Loucy (cell line): ENCODE results near the gene NAV2.

Experiments
- H2AFZ ChIP-seq: fragments of 200-600 bp; sonication (generic); 2 replicates; pipeline ENCODE4 v1.6.0; 2016; ENCODE audit warnings: antibody characterized with exemption, mild to moderate bottlenecking, low read length, moderate library complexity
- H3F3A ChIP-seq: fragments of 200-600 bp; 2 replicates; pipeline ENCODE4 v1.6.0; 2016; ENCODE audit warnings: antibody characterized with exemption, low read depth, mild to moderate bottlenecking
- H3K27me3 ChIP-seq: fragments of 200-600 bp; sonication (generic); 2 replicates; pipeline ENCODE4 v1.6.1; 2014; ENCODE audit warnings: low read length, mild to moderate bottlenecking; ENCODE audit not compliant: insufficient read depth, poor library complexity, severe bottlenecking
- H3K36me3 ChIP-seq: fragments of 200-600 bp; sonication (generic); 2 replicates; pipeline ENCODE4 v1.6.1; 2016; ENCODE audit warnings: low read length; ENCODE audit not compliant: insufficient read depth
- H3K4me1 ChIP-seq: fragments of 200-600 bp; sonication (generic); 2 replicates; pipeline ENCODE4 v1.5.1; 2014; ENCODE audit warnings: low read length, mild to moderate bottlenecking; ENCODE audit not compliant: insufficient read depth, poor library complexity, severe bottlenecking
- H3K4me2 ChIP-seq: fragments of 200-600 bp; sonication (generic); 2 replicates; pipeline ENCODE4 v1.6.0; 2014; ENCODE audit warnings: antibody characterized with exemption, low read length, low read depth, mild to moderate bottlenecking; ENCODE audit not compliant: poor library complexity, severe bottlenecking
- H3K4me3 ChIP-seq: fragments of 200-600 bp; sonication (generic); 2 replicates; pipeline ENCODE4 v1.5.1; 2014; ENCODE audit warnings: low read length, mild to moderate bottlenecking, mixed read lengths; ENCODE audit not compliant: poor library complexity, severe bottlenecking
- H3K79me2 ChIP-seq: fragments of 200-600 bp; sonication (generic); 2 replicates; pipeline ENCODE4 v1.6.1; 2014; ENCODE audit warnings: low read length; ENCODE audit not compliant: insufficient read depth
- H3K9ac ChIP-seq: fragments of 200-600 bp; sonication (generic); 2 replicates; pipeline ENCODE4 v1.6.0; 2014; ENCODE audit warnings: mild to moderate bottlenecking, low read depth, low read length, moderate library complexity; ENCODE audit not compliant: poor library complexity, severe bottlenecking
- H3K9me2 ChIP-seq: fragments of 200-600 bp; sonication (generic); replicated peaks from 2 replicates; pipeline ENCODE4 v1.6.1; 2016; ENCODE audit warnings: low read depth, low read length, mixed read lengths
- H3K9me3 ChIP-seq: fragments of 200-600 bp; sonication (generic); 2 replicates; pipeline ENCODE4 v1.6.1; 2014; ENCODE audit warnings: mild to moderate bottlenecking, antibody characterized with exemption, low read length, low read depth; ENCODE audit not compliant: insufficient read depth
- H4K20me1 ChIP-seq: fragments of 200-600 bp; sonication (generic); 2 replicates; pipeline ENCODE4 v1.6.0; 2014; ENCODE audit warnings: antibody characterized with exemption, low read length, mild to moderate bottlenecking; ENCODE audit not compliant: insufficient read depth, poor library complexity, severe bottlenecking
- CTCF ChIP-seq: fragments of 200-600 bp; sonication (generic); conservative IDR thresholded peaks from 2 replicates; pipeline ENCODE4 v1.5.1; 2014; ENCODE audit warnings: mild to moderate bottlenecking, antibody characterized with exemption, low read length
- EZH2phosphoT487 ChIP-seq: fragments of 200-600 bp; IDR thresholded peaks from 2 replicates; pipeline ENCODE4 v1.6.1; 2018; ENCODE audit warnings: antibody characterized with exemption, mild to moderate bottlenecking, moderate library complexity, borderline replicate concordance

The NAV2 gene

GRCh38 chr11:20050551-20051333 lies 338.1 kb downstream of the NAV2 start:
- Histone ChIP-seq H3K27me3 (no peaks in the 10 kb centered on the region), H3K36me3 (no peaks in the 10 kb centered on the region), H3K4me3 (no peak overlapping the region), H3K9ac (no peak overlapping the region), H3K4me2 (no peak overlapping the region), H4K20me1 (no peaks in the 10 kb centered on the region), H3K79me2 (no peaks in the 10 kb centered on the region), H3K9me3 (no peaks in the 10 kb centered on the region), H3K9me2 (no peaks in the 10 kb centered on the region), H3F3A (no peaks in the 10 kb centered on the region), H3K4me1 (no peaks in the 10 kb centered on the region), H2AFZ (no peak overlapping the region)
- no peak for TF ChIP-seq EZH2phosphoT487
- TF ChIP-seq CTCF, result no peak

GRCh38 chr11:20051469-20052399 lies 339.1 kb downstream of the NAV2 start:
- no peaks in the 10 kb centered on the region for H3K9me2 ChIP-seq
- H3K9ac ChIP-seq, result no peak overlapping the region
- H3K4me2 ChIP-seq, result no peak overlapping the region
- H3K4me3 ChIP-seq, result no peak overlapping the region
- H3K9me3 ChIP-seq, result no peaks in the 10 kb centered on the region
- H4K20me1 ChIP-seq, result no peaks in the 10 kb centered on the region
- no peaks in the 10 kb centered on the region for H3K4me1 ChIP-seq
- H3F3A ChIP-seq, result no peaks in the 10 kb centered on the region
- H3K27me3 ChIP-seq, result no peaks in the 10 kb centered on the region
- H3K79me2 ChIP-seq, result no peaks in the 10 kb centered on the region
- no peak overlapping the region for H2AFZ ChIP-seq
- no peak for TF ChIP-seq CTCF
- no peak for TF ChIP-seq EZH2phosphoT487
- H3K36me3 ChIP-seq, result no peaks in the 10 kb centered on the region

- no peaks in the 10 kb centered on the region for H3K36me3 ChIP-seq
- H3K4me3 ChIP-seq, result no peak overlapping the region
- H3K79me2 ChIP-seq, result no peaks in the 10 kb centered on the region
- no peak overlapping the region for H2AFZ ChIP-seq
- no peak overlapping the region for H3K4me2 ChIP-seq
- H3K9me2 ChIP-seq, result no peaks in the 10 kb centered on the region
- H3F3A ChIP-seq, result no peaks in the 10 kb centered on the region
- no peaks in the 10 kb centered on the region for H3K9me3 ChIP-seq
- no peaks in the 10 kb centered on the region for H3K27me3 ChIP-seq
- no peaks in the 10 kb centered on the region for H4K20me1 ChIP-seq
- TF ChIP-seq EZH2phosphoT487 (no peak), CTCF (no peak)
- H3K9ac ChIP-seq, result no peak overlapping the region
- no peaks in the 10 kb centered on the region for H3K4me1 ChIP-seq
Observed at GRCh38 chr11:20053572-20053971, 340.9 kb downstream of the NAV2 start.
